ENCODE results near the gene PARP12.

PARP12 gene

DNA sequence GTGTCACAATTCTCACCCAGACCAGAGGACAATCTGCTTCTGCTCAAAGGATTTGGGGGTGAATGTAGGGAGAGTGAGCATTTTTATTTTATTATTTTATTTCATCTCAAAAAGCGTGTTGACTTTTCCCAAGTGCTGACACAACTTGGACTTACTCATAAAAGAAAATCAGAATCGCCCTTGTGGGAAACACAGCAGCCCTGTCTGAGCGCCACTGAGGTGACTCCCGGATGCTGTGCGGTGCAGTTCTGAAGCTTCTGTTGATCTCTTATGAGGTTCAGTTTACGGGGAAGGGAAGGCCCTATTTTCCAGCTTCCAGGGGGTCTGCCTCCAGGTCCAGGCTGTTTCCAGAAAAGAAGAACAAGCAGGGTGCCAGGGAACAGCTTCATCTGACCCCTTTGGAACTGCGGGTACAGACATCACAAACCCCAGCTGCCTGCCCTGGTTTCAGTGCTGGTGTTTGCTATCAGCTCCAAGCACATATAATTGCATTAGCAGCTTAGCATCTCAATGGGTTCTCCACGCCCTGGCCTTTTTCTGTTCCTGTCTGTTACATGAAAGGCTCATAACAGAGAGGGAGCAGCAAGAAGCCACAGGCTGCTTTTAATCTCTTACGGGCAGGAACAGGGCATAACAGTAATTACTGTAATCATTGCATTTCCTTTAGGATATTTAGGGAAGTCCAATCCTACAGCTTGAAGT is 52.4 kb downstream of the PARP12 start:
- DNase-seq, result no peak

DNA sequence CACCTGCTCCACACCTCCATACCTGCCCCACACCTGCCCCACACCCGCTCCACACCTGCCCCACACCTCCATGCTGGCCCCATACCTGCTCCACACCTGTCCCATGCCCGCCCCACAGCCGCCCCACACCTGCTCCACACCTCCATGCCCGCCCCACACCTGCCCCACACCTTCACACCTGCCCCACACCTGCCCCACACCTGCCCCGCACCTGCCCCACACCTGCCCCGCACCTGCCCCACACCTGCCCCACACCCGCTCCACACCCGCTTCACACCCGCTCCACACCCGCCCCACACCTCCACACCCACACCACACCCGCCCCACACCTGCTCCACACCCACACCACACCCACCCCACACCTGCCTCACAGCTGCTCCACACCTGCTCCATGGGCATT is 53.0 kb downstream of the PARP12 start:
- no peak for DNase-seq

DNA sequence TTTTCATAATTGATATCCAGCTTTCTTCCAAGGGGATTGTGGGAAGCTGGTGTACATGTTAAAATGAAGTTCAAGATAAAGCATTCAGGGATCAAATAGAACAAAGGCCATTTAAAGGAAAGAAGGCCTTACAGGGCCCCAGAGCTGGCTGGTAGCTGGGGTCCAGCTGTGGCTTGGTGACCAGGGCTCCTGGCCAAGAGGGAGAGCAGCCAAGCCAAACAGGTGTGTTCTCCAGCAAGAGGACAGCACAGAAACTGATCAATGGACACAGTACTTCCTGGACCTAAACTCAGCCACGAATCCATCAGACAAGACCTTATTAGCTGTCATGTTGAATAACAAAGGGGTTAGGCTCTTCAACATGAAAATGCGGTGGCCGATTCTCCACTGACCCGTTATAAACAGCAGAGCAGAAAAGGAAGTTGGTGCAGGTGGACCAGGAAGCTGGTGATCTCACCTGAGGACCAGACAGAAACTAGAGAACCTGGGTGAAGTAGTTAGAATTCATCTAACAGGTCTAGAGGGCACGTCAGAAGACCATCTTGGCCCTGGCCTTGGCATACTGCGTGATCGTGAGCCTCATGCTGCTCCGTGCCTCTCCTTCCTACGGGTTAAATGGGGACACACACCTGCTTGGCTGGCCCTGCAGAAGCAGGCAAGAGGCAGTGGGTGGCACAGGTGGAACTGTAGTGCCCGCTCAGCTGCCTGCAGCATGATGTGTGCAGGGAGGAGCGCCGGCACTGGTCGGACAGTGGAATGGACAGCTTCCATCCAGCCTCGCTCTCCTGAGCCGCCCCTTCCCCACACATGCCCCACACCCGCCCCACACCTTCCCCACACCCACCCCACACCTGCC is 53.8 kb downstream of the PARP12 start:
- DNase-seq, result no peak

DNA sequence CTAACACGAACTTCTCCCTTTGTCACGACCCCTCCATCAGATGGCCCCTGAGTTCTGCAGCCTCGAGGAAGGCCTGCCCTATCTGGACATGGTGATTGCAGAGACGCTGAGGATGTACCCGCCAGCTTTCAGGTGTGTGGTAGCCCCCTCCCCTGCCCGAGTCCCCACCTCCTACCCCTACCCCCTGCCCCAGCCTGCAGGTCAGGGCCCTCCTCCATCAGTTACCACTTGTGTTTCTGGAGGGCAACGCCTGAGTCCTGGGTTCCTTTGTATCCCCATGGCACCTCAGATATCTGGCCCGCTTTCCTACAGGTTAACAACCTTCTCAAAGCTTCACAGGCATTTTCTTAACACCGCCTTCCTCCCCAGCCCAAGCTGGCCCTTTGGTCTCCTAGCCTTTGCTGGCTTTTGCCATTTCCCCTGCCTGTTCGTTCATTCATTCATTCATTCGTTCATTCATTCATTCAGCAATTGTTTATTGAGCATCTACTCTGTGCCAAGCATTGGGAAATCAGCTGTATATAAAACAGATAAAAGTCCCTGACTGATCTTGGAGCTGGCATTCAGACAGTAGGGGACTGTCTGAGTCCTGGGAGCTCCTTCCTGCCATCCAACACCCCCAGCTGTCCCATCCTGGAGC is 55.6 kb downstream of the PARP12 start:
- no peak for DNase-seq

DNA sequence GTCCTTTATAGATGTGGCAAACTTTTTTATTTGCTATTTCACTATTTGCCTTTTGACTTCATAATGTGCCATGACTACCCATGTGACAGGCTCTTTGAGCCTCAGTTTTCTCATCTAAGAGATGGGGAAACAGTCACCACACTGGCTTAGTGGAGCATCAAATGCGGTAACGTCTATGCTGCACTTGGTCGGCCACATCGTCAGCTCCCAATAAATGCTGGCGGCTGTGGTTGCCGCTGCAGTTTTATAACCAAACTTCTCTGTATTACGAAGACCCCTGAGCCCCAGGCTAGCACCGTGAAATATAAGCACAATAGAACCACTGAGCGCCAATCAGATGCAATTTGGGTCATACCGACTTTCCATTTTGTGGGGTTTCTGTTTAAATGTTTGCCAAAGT is 56.2 kb downstream of the PARP12 start:
- DNase-seq, result no peak

DNA sequence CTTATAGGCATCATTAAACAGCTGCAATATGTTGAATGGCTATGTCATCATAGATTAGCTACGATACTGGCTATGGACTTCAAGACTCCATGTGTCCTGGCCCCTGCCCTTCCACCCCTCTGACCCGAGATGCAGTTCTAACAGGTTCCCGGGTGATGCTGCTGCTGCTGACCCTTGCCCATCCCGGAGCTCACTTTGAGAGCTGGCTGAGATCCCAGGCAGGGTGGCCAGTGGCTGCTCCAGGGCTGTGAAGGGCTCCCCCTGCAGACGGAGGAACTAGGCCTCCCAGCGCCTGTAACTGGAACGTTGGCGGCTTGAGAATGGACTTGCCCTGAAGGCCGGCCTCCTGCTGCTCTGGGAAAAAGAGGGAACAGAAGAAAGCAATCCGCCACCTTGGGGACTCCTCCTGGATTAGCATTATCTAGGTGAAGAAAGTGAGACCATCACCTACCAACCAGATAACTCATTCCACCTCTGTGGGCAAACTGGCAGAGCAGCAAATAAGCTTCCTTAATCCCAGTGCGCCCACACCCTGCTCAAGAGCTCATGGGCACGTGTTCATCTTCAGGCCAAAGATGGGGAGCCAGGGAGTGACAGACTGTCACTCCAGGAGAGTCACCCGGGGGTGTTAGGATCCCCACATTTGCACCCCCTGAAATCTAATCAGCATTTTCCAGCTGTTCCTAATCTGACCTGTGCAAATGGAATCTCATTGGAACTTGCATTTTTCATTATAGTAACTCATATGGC is 56.8 kb downstream of the PARP12 start:
- DNase-seq, result no peak

DNA sequence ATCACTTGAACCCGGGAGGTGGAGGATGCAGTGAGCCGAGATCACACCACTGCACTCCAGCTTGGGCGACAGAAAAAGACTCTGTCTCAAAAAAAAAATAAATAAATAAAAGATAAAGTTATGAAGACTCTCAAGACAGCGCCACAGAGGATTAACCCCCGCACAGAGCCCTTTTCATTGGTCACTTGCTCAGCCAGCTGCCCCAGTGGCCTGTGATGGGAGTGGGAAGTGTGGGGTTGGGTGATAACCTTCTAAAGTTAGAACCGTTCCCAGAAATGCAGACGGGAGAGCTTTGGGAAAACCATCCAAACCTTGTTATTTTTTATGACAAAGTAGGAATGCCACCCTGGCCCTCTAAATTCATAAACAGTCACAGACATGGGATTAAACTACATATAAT is 57.4 kb downstream of the PARP12 start:
- DNase-seq, result no peak

DNA sequence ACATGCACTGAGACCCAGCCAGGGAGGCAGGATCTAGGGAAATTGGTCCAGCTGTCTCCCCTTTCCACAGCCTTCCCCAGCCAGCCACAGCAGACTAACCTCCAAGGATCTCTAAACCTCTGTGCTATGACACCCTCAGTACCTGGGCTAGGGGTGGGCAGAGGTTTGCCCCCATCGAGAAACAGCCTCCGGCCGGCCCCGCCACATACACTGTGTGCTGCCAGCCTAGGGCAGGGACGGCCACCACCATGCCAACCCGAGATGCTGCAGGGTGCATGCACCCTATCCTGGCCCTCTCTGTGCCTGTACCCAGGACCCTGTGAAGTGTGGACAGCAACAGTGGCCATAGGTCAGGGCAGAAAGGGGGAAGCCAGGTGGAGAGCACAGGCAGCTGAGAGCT is 58.1 kb downstream of the PARP12 start:
- no peak for DNase-seq

DNA sequence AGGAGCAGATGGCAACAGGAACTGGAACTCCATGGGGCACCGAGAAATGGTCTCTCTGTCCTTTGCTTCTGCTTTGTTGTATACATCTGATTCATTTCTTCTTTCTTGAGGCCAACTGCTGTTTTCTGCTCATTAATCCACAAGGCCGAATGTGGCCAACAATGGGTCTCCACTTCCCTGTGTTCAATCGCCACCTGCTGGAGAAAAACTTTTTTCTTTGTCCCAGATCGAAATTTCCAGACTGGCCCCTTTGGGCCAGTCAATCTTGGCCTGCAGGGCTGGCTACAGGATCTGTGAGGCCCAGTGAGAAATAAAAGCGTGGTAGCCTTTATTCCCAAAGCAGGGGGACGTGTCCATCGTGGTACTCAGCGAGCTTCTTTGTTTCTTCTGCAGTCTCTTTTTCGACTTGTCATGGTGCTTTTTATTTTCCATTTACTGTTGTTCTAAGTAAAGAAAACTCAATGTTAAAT is 58.8 kb downstream of the PARP12 start:
- DNase-seq, result peak; percentile 32

DNA sequence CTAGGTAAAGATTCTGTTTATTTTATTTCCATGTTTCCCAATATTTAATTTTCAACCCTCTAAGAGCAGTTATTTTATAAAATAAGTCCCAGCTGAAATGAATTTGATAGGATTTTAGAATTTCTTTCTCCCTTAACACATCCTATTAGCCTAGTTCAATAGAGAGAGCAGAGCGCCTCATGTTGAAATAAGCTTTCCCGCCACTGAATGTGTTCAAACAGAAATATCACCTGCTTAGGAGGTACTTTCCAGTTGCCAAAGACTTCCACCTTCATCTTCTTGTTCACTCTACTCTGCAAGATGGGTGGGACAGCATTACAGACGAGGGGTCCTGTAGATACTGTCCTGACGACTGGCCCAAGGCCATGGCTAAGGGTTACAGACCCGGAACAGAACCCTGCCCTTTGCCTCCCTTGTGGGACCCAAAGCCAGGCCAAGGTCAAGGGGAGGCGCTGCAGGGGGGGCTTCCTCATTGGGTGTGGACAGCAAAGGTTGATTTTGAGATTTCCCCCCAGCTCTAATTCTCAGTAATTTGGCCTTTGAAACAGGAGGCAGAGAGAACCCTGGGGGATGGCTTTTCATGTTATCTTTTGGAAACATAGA is 62.0 kb downstream of the PARP12 start:
- no peak for DNase-seq

DNA sequence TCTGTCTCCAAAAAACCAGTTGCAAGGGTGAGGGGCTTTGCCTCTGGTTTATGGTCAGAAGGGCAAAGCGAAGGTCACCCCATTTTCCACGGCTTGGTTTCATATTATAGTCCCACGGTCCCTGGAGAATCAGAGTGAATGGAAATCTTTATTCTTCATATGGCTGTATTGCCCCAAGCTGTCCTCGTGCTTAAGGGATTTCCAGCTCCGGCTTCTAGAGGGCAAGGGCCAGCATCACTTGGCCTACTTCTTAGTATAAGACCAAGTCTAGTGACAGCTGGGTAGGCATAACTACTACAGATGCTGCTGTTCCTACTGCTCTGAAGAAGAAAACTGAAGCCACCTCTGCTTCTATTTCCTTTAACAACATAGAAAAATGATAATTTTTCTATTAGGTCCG is 63.2 kb downstream of the PARP12 start:
- no peak for DNase-seq

DNA sequence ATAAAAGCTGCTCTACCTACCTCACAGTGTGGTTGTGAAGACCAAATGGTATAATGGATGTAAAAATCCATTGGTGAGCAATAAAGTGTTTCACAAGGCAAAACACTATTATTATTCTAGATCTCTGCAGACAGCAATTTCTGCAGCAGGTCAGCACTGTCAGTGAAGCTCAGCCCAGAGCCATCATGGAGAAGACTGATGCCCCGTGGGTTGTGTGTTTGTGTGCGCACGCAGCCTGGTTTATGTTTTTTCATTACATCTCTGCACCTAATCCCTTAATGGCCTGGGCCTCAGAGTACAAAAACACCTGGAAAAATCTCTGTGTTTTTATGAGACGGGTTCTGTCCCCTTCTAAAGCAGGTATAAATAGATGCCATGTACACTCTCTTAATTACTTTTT is 64.2 kb downstream of the PARP12 start:
- no peak for DNase-seq

DNA sequence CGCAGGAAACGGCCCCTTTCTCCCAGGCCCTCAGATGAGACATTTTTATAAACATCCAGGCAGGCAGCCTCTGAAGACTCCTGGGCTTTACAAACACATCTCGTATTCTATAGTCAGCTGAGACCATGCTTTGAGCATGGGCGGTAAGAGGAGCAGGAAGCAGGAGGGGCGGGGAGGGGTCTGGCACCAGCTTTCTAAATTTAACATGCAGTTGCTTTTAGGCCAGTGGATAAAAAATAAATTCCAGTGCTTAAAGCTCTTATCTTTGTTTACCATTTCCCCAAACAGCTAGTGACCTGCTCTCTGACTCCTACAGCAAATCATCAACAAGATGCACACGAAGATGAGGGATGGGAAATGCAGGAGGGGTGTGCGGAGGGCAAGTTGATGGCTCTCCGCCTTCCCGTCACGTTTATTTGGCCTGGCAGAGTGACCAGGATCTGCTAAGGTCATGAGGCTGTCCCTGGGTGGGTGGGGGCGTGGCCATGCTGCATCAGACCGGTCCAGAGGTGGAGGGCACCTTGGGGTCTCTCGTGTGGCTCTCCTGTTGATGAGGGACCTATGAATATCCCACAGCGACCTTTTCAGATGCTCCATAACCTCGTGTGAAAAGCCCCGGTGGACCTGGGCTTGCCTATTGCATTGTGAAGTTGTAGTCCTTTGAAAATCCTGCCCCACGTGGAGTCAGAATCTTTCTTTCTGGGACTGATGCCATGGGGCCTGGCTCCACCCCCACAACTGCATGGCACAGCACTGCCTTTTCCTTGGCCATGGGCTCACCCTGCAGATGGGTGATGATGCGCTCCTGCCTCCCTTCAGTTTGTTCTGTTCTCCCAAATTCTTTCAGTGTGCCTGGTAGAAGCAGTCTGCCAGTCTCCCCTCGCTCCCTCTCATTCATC is 67.5 kb downstream of the PARP12 start:
- DNase-seq, result no peak

DNA sequence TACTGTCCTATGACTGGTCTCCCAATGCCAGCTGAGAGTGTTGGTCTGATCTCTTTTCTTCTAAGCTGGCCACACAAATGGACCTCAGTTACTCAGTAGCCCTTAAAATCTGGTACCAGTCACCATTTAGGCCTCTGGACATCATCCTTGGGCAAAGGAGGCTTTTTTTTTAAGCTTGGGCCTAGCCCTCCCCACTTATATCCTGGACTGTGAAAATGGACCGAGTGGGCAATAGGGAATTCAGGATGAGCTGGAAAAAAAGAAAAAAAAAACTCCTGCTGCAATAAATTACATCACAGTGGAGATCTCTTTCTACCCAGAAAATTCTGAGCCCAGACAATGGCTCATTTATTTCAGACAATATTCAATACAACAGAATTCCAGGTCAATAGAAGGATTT is 68.4 kb downstream of the PARP12 start:
- DNase-seq, result no peak

DNA sequence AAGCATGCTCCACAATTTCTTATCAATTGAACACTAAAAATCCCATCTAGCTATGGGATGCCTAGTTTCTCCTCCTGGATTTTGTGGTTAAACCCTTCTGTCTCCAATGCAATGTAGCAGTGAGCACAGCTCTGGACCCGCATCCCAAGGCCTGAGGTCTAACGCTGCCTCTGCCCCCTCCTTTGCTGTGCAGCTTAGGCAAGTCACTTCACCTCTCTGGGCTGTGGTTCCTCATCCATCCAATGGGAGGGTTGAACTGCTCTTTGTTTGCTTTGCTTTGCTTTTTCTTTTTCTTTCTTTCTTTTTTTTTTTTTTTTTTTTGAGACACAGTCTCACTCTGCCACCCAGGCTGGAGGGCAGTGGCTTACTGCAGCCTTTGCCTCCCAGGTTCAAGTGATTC is 69.2 kb downstream of the PARP12 start:
- DNase-seq, result no peak

DNA sequence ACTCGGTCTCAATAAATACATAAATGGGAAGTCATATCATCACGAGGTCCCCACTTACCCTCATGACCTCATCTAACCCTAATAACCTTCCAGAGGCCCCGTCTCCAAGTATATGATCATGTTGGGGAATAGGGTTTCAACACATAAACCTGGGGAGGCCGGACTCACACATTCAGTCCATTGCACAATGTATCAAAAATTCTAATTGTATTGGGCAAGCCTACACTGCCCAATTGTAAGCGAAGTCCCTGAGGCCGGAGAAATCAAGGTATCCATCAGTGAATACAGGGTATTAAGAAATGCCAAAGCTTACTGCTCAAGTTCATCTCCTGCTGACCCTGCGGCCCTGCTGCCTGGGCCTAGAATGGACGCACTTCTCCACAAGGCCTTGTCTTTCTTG is 69.6 kb downstream of the PARP12 start:
- DNase-seq, result no peak

DNA sequence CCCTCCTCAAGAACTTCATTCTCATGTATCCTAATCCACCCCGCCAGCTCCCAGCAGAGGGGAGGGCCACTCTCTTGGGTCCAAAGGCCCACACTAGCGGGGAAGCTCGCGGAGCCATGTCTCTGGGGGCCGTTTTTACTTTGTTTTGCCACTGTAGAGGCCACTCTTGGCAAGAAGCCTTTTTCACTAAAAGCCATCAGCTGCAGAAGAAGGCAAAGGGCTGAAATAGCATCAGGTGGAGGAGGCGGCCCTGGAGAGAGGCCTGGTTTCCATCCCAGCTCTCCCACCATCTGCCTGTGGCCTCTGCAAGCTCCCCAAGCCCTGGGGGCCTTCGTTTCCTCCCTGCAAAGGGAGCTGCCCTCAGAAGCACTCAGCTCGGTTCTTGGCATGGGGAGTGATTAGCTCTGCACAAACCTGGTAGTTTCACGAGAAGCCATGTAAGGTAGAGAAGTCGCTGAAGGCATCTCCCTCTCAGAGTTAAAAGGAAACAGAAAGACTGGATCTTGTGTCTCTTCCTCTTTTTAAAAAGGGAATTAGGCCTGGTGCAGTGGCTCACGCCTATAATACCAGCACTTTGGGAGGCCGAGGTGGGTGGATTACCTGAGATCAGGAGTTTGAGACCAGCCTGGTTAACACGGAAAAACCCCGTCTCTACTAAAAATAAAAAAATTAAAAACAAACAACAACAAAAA is 70.3 kb downstream of the PARP12 start:
- no peak for DNase-seq

DNA sequence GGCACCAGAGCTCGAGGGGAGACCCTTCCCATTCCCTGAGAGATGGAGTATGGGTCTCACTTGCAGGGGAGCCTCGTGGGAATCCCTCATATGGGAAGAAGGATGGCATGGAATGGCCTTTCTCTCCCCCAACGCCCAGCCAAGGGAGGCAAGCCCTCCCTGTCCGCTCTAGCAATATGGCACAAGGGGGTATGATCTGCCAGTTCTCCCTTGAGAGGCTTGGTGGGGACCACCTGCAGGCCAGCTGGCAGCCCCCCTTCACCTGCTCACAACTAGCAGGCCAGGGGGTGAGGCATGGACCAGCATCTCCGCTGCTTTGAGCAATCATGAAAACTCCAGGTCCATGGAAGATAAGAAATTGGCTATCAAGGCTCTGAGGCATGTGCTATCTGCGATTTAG is 70.8 kb downstream of the PARP12 start:
- DNase-seq, result no peak

DNA sequence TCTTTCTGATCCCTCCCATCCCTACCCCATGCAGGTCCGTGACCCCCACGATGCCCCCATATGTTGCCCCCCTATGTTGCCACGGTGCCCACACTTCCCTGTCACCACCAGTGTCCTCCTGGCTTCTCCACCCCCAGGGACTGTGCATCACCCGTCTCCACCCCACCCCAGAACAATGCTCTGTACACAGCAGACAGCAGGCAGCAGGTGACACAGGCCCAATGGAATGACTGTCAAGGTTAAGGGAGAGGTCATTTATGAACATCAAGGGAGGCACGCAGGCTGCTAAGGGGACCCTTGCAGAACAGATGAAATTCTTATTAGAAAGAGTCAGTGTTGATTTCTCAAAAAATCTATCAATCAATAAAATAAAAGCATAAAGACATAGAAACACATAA is 71.5 kb downstream of the PARP12 start:
- DNase-seq, result no peak

DNA sequence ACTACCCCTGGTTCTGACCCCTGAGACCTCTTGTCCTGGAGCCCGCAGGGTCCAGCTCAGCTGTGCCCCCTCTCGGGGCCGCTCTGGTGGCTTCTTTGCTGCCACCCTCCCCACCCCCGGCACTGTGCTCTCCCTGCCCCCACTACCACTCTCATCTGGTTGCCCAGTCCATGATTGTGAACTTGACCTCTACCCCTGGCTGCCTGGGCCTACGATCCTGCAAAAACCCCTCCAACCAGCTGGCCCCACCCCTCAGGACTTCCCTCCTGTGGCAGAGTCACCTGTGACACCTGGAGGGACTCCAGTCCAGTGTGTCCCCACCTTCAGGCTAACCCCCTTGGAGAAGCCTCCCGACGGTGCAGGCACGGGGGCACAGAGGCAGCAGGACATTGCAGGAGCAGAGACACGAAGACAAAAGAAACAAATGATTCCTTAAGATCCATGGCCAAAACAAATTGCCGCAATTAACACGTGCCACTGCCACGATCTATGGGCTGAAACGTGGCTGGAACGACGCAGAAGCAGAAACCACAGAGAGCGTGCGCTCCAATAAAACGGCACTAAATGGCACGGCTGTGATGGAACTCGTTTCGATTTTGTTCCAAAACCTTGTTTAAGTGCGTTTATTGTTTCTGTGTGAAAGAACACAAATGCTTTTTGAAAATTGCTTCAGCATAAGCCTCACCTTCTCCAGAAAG is 72.0 kb downstream of the PARP12 start:
- no peak for DNase-seq

Measured in T1000 (cell line).